Stimulated activated naive CD4-positive, alpha-beta T cell treated with Interleukin-2 at 50 U/mL for 16 hours (primary cell): ENCODE data around the gene AGPAT4.
"Not testable (repeated sequence)": the region's sequence is repeated elsewhere in the genome, so short reads cannot be mapped to it uniquely, and the experiment has no call there.

Experiments used
- DNase-seq: peaks from one replicate; lab custom pipeline; 2025; lab: John Stamatoyannopoulos, UW

The AGPAT4 gene

GRCh38 chr6:161138543-161139303 lies 135.1 kb downstream of the AGPAT4 start:
- no peak for DNase-seq

- DNase-seq = no peak
Measured at GRCh38 chr6:161137839-161138542, 135.9 kb downstream of the AGPAT4 start.

- DNase-seq = no peak
Measured at GRCh38 chr6:161137320-161137719, 136.5 kb downstream of the AGPAT4 start.

GRCh38 chr6:161136655-161137054 lies 137.2 kb downstream of the AGPAT4 start:
- no peak for DNase-seq

DNA sequence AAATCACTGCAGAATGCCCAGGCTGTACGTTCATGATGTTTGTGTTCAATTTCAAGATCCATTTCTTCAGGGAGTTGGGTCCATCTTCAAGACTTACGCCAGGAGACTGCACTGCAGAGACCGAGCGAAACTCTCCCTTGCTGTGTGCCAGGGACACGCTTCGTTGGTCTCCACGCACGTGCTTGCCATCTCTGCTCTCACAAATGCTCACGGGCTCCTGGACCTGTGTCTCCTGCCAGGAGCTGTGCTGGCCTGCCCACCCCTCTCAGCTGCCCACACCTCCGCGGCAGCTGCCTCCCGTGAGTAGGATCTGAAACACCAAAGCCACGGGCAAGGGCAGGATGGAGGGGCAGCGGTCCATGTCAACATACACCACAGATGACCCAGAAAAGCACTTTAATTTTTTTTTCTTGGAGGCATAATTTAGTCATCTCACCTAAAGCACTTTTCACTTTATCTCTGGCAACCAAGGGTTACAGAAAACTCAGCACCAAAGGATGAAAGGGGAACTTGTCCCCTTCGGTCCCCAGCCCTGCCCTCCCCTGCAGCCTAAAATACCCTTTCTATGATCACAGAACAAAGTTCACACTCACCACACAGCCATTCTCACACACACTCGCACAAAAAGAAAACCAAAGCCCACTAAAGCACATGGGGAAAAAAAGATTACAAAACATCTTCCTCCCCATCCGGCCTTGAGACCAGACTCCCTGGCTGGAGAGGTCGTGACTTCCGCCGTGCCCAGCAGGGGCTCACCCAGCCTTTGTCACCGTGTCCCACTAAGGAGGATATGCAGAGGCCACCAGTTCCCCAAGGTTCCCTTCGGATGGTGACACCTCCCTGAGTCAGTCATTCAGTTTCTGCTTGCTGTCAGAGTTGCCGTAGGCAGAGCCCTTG lies 137.9 kb downstream of the AGPAT4 start:
- DNase-seq = no peak

DNA sequence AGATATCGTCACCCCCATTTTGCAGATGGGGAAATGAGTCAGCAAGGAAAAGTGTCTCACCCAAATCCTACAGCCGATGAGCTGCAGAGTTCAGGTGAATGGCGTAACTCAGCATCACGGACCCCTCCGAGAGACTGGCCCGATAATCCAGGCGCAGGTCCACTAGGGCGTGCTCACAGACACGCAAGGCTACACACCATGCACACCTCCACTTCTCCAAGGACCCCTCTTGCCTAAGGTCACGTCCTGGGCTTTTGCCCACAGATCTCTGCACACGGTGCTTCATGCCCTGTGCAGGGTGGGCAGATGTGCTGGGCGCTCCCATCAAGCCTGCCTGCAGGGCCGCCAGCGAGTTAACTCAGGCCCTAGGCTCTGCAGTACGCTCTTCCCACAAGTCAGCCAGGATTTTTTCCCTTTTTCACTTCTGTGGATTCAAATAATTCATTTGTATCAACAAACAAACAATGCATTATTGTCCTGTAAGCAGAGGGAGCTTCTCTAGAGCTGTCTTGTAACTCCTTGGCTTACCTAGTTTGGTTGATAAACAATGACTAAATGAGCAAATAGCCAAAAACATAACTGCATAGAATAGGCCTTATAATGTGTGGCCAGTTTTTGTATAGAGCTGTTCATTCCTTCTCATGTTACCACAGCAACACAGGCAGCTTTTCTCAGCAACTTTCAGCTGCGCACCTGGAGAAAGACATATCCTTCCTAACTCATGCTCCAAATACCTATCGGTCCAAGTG lies 139.1 kb downstream of the AGPAT4 start:
- DNase-seq = no peak

DNA sequence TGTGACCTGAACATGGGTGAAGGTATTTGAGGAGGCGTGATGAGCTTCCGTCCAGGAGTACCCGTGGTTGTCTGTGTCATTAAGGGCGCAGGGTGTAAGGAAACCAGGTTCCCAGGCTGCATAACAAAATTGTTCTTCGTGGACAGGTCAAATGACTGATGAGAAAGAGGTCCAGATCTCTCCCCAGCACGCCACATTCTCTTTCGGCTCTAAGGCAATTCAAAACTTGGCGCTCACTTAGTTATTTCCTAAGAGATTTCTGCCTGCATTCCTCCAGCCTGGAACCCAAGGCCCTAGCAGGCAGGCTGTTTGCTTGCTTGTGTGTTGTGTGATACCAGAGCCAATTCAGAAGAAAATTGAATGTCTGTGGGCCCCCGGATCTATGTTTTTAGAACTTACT lies 139.9 kb downstream of the AGPAT4 start:
- no peak for DNase-seq

- no peak for DNase-seq
Measured at GRCh38 chr6:161132384-161132783, 141.5 kb downstream of the AGPAT4 start.

DNA sequence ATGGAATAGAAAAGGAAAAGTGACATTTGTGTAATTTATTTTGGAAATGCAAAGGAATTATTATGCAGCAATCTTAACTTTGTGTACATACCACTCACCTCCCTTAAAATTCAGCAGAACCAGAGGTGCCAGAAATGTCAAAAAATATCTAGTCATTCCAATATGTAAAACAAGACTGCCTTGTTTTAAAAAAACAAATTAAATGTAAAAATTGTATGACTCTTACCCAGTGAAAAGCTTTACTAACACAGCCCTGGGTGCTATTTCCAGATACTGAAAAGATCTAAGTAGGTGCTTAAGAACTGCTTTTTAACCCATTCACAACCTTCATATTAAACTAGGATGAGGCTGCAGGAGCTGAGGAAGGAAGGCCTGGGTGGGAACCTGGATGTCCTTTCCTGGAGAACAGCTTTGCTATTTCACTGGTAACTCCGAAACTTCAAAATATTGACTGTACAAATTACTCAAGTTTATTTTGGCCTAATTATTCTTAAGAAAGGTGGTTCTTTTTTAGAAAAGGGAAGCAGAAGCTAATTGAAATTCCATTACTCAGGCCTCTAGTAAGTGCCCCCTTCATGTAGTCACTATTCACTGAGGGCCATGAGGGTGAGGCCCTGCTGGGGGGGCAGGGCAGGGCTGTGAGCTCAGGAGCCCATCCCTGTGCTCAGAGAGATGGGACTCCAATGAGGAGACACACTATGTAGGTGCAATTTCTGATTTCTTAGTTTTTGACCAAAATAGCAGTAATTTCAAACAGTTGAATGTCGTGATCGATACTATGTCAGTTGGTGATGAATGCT lies 142.7 kb downstream of the AGPAT4 start:
- no peak for DNase-seq

- DNase-seq = no peak
Measured at GRCh38 chr6:161130541-161130940, 143.3 kb downstream of the AGPAT4 start.

DNA sequence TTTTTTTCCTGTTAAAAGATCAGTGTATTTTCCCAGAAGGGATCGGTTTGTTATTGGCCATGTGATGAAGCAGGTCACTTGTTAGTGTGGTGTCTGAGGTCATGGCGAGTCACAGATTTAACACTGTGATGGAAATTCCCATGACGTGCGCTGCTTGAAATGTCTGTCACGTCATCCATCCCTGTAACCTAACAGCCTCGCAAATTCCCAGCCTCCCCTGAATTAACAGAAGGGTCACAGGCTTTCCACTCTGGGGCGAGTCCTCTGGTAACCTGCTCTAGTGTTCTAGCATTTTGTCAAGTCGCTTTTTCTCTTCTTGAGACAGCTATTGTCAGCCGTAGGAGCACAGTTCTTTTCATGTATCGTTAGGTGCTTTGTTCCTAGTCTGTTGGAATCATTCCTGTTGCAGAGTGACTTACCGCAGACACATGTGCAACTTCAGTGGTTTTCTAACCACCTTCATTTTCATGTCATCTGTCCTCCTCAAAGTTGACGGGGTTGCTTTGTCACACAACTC lies 145.1 kb downstream of the AGPAT4 start:
- DNase-seq = peak; percentile 23

GRCh38 chr6:161128230-161128629 lies 145.6 kb downstream of the AGPAT4 start:
- no peak for DNase-seq

- DNase-seq = no peak
Measured at GRCh38 chr6:161127071-161127740, 146.7 kb downstream of the AGPAT4 start.

DNA sequence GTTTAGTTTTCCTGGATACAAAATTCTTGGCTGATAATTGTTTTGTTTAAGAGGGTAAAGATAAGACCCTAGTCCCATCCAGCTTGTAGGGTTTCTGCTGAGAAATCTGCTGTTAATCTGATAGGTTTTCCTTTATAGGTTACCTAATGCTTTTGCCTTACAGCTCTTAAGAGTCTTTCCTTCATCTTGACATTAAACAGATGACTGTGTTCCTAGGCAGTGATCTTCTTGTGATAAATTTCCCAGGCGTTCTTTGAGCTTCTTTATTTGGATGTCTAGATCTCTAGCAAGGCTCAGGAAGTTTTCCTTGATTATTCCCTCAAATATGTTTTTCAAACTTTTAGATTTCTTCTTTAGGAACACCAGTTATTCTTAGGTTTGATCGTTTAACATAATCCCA lies 148.3 kb downstream of the AGPAT4 start:
- no peak for DNase-seq

- not testable (repeated sequence) for DNase-seq
Measured at GRCh38 chr6:161123319-161123718, 150.5 kb downstream of the AGPAT4 start.

DNA sequence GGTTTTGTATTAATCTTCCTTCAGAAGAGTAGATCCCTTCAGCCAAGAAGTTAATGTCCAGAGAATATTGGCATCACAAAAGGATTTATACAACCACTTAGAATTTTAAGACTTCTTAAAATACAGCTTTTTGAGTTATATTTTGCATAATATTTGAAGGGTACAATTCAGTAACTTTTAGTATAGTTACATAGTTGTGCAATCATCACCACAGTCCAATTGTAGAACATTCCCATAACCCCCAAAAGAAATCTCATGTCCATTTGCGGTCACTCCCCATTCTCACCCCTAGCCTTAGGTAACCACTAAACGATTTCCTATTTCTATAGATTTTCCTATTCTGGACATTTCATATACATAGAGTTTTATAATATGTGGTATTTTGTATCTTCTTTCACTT lies 155.9 kb downstream of the AGPAT4 start:
- no peak for DNase-seq

DNA sequence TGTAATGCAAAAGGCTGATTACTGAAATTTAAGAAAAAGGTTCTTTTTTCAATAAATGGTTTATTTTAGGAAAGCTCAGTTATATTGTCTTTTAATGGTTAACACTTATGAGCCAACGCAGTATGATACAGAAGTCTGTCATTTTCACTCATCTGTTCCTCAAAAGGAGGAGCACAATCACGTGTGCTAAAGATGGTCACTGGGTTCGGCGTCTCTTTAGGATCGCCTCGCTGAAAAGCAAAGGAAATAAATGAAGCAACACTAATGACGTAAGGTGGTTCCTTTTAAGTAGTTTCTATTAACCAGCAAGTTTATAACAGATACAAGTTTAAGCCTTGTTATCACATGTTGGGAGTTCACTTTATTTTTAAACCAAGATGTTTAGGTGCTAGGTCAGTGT lies 156.6 kb downstream of the AGPAT4 start:
- no peak for DNase-seq

- no peak for DNase-seq
Measured at GRCh38 chr6:161116554-161116953, 157.3 kb downstream of the AGPAT4 start.

GRCh38 chr6:161115468-161115867 lies 158.4 kb downstream of the AGPAT4 start:
- no peak for DNase-seq

GRCh38 chr6:161111261-161111660 lies 162.6 kb downstream of the AGPAT4 start:
- DNase-seq = no peak
